Activated CD4-positive, alpha-beta T cell treated with anti-CD3 and anti-CD28 coated beads, Interleukin-2, Interleukin-4, amounts not matched to agents 100 ng/mL and 50 ng/mL, durations not matched to agents 16 hours and 8 hours (primary cell): ENCODE measurements around the gene SLC5A6.
A peak's percentile ranks its signal among the peaks of the same experiment; 100 is the strongest.

ENCODE experiments used
- DNase-seq: peaks from one replicate; pipeline ENCODE4 v3.0.0-alpha.2; 2020; ENCODE audit warnings: low spot score

The SLC5A6 gene

DNA sequence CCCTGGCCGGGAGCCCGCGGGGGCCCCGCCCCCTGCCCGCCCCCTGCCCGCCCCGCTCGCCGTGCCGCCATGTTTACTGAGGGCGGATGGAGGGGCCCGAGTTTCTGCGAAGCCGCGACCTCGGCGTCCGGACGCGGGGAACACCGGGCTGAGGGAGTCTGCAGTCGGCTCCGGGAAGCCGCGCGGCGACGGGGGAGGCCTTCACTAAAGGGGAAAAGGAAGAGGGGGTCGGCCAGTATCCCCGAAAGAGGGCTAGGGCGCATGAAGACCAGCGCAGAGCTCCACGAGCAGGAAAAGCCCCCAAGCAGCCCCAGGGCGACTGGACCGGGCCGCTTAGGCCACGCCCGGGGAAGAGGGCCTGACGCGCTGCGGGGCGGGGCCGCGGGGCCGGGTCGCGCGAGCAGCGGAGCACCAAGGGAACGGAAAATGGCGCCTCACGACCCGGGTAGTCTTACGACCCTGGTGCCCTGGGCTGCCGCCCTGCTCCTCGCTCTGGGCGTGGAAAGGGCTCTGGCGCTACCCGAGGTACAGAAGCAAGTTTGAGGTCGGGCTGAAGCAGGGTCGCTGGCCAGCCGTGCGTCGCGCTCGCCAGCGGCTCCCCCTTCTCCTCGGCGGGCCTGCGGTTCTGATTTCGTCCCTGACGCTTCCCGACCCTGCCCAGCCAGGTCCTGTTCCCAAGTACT lies at the start of gene SLC5A6, which contains the start of gene ATRAID:
TSS of gene SLC5A6 (minus strand) at position 326 of the 683 bp plus-strand sequence. CDS start 4,618 bp downstream, outside the sequence.
TSS of gene ATRAID (plus strand) at position 99 of the 683 bp plus-strand sequence. CDS start at position 427, 328 bp downstream.
- DNase-seq = peak; percentile 88

GRCh38 chr2:27261241-27261925 lies 49.3 kb upstream of the SLC5A6 start:
- DNase-seq = no peak

GRCh38 chr2:27258051-27258450 lies 46.0 kb upstream of the SLC5A6 start:
- no peak for DNase-seq

- DNase-seq = no peak
Measured at GRCh38 chr2:27256855-27257454, 44.9 kb upstream of the SLC5A6 start.

GRCh38 chr2:27255660-27256059 lies 43.6 kb upstream of the SLC5A6 start:
- no peak for DNase-seq

DNA sequence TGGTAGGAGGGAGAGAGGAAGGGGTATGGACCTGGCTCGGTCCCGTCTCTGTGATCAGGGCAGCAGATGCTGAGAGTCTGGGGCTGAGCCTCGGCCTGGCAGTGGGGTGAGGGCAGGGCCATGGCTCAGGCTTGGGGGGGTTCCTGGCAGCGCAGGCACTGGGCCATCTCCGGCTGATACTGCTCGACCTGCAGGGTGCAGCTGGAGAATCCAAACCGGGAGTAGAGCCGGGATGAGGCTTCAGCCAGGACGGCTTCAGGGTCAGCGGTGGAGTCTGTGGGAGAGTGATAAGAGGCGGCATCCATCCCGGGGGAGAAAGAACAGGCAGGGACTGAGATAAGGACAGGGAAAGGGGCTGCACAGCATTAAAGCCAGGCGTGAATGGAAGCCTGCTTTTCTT lies 43.1 kb upstream of the SLC5A6 start:
- no peak for DNase-seq

DNA sequence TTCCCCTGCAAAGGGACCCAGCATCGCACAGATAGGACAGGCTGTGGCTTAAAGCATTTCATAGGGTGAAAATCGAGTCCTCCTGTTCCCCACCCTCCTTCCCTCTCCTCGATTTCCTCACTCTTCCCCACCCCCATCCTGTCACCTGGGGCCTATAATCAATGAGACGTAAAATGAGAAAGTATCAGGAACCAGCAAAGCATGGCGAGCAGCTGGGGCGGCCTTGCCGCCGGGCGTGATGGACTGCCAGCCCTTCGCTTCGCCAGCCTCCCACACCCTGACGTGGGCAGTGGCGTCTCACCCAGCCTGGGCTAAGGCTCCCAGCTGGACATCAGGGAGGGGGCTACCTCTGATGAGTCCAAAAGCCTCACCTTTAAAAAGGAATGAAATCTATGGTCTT lies 39.7 kb upstream of the SLC5A6 start:
- DNase-seq = no peak

GRCh38 chr2:27250652-27251379 lies 38.7 kb upstream of the SLC5A6 start:
- no peak for DNase-seq

- DNase-seq = peak; percentile 50
Measured at GRCh38 chr2:27249891-27250651, 38.0 kb upstream of the SLC5A6 start.

- DNase-seq = no peak
Measured at GRCh38 chr2:27249159-27249890, 37.3 kb upstream of the SLC5A6 start.

DNA sequence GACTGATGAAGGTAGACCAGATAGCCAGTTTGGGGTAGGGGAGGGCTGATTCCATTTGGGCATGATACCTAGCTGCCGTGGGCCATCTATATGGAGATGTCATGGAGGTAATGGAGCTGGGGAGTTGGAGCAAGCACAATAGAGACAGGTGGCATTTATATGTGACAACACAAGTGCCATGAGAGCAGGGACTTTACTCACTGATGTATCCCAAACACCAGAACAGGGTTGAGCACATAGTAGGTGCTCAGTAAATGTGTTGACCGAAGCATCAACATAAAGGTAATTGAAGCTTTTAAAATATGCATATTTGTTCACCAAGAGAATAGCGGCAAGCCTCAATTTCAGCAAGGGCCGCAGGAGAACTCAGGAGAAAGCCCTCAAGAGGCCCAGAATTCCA lies 35.8 kb upstream of the SLC5A6 start:
- DNase-seq = no peak

DNA sequence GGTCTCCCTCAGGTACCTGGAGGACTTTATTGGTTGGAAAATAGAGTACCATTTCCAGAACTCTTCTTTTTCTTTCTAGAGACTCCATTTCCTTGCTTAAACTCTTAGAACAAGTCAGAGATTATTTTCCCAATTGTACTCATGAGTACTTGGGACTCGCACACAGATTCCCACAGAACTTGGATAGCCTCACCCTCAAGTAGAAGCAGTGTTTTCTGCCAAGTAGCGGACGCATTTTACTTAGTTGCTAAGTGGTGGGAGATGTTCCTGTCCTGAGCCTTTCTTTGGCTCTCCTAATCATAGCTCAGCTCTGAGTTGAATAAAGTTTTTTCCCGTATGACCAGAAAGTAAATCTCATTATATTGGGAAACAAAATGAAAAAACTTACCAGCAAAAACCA lies 33.6 kb upstream of the SLC5A6 start:
- no peak for DNase-seq

DNA sequence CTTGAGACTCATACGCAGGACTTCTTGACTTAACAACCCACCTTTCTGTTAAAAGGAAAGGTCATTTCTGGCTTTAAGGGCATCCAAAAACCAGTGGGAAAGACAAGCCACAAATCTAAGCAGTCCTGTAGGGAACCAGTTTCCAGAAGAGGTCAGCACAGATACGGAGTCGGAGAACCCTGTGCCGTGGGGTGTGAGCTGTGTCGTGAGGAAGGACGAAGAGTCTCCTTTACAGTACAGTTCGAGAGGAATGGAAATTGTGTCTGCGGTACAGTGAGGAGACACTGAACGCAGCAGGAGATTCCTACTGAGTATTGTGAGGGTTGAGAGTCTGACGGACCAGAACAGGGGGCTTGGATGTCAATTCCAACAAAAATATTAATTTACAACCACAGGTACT lies 33.0 kb upstream of the SLC5A6 start:
- no peak for DNase-seq

DNA sequence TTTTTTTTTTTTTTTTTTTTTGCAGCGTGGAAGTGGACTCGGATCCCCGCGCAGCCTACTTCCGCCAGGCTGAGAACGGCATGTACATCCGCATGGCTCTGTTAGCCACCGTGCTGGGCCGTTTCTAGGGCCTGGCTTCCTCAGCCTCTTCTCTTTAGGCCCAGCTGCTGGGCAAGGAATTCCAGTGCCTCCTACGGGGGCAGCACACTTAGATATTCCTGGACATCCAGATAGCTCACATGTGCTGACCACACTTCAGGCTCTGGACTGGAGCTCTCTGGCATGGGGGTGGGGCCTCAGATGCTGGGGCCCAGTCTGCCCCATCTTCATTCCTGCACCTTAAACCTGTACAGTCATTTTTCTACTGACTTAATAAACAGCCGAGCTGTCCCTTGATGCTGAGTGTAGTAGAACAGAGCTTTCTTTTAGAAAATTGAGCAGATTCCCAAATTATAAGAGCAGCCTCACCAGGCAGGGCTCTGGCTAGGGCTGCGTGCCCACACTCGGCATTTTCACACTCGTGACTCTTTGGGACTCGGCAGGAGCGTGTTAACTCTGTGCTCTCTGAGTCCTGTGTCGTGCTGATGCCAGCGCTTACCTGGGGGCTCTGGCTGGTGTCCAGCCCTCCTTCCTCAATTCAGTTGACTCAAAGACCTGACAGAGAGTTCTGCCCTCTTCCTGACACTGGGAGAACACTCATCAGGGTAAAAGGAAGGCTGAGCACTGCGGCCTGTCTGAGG lies 31.5 kb upstream of the SLC5A6 start:
- DNase-seq = no peak

GRCh38 chr2:27242614-27242951 lies 30.5 kb upstream of the SLC5A6 start:
- DNase-seq = no peak

DNA sequence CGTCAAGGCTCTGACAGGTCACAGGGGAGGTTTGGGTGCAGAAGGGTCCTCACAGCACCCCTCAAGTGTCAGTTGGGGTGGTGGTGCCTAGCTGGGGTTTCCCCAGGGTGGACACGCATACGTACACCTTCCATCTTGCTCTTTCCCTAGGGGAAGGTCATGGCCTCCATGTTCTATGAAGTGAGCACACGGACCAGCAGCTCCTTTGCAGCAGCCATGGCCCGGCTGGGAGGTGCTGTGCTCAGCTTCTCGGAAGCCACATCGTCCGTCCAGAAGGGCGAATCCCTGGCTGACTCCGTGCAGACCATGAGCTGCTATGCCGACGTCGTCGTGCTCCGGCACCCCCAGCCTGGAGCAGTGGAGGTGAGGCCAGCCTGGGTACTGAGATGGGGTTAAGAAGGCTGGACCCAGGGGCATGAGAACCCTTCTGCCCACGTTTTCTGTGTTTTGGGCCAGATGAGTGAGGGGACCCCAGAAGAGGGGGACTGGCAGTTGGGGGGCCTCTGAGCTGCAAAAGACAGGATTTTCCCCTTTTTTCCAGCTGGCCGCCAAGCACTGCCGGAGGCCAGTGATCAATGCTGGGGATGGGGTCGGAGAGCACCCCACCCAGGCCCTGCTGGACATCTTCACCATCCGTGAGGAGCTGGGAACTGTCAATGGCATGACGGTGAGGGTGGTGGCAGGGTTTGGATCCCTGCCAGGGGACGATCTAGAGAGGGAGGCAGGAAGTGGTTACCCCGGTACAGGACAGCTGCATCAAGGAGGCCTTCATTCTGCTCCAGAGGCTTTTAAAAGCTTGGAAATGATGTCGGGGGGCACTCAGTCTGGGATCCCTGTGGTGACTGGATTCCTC lies 29.9 kb upstream of the SLC5A6 start:
- no peak for DNase-seq

DNA sequence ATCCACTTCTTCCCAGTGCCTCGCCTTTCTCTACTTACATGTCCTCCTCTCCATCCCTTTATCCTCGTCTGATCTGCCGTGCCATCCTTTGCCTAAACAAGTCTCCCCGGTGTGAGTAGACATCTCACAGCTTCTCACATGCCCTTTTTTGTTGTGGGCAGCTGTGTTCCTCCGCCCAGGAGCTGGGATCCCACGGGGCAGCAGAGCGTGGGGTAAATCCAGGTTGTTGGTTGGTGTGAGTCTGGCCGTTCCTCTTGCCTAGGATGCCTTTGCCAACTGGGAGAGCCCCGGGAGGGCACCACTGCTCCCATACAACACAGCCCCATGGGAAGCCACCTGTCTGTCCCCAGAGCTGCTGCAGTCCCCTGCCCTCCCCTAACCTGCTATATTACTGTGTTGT lies 28.3 kb upstream of the SLC5A6 start:
- DNase-seq = no peak

DNA sequence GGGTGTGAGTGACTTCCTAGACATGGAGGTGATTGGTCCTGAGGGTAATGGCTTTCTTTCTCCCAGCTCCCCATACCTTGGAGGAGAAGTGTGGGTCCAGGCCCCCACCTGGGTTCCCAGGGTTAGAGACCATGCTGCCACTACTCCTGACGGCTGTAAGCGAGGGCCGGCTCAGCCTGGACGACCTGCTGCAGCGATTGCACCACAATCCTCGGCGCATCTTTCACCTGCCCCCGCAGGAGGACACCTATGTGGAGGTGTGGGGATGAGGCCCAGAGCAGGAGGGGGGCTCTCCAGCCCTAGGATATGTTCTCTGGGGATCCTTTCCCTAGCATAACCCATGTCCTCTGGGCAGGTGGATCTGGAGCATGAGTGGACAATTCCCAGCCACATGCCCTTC lies 26.9 kb upstream of the SLC5A6 start:
- no peak for DNase-seq

GRCh38 chr2:27237341-27237945 lies 25.4 kb upstream of the SLC5A6 start:
- no peak for DNase-seq
